GM12892 (cell line): ENCODE data around the gene SMOC2.

Experiments used
- POLR2A ChIP-seq: IDR thresholded peaks from 2 replicates; pipeline ENCODE4 v1.6.1; 2011; ENCODE audit warnings: low read depth, low read length, control low read depth
- POLR2AphosphoS5 ChIP-seq: IDR thresholded peaks from 2 replicates; pipeline ENCODE4 v1.6.1; 2011; ENCODE audit warnings: low read depth, low read length, control low read depth

GRCh38 chr6:168527451-168528210, 86.6 kb downstream of the SMOC2 start:
- TF ChIP-seq POLR2A (no peak), POLR2AphosphoS5 (no peak)
